Astrocyte of the cerebellum (primary cell): Measurements from ENCODE around the gene PANX3.
"Not testable (repeated sequence)": the region's sequence is repeated elsewhere in the genome, so short reads cannot be mapped to it uniquely, and the experiment has no call there.

Experiments
- DNase-seq: peaks from one replicate; pipeline ENCODE4 v3.0.0-alpha.2; 2011; ENCODE audit warnings: low read depth
- H3K4me3 ChIP-seq: 2 replicates; pipeline ENCODE4 v1.5.1; 2011; ENCODE audit warnings: mild to moderate bottlenecking, low read depth, low read length, moderate library complexity
- in situ Hi-C: cut with HindIII; loops from 2 replicates; pipeline ENCODE4 v1.10.0; 2017; ENCODE audit warnings: low sequenced_read_pairs
- TF ChIP-seq, protein P1 (sequence below): IDR thresholded peaks from 2 replicates; pipeline ENCODE4 v1.5.1; 2012; ENCODE audit warnings: low read length, low read depth, moderate library complexity, mild to moderate bottlenecking; ENCODE audit errors: missing control alignments

The PANX3 gene

DNA sequence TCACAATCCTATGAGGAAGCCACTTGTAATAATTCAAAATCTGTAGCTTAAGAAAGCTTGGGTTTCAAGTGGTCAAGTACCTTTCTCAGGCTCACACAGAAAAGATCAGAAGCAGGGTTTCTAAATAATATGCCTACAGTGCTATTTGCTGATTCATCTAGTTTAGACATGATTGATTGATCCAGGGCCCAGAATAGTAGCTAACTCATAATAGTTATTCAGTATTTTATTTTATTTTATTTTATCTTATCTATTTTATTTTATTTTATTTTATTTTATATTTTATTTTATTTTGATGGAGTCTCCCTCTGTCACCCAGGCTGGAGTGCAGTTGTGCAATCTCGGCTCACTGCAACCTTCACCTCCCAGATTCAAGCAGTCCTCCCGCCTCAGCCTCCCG, 15.9 kb upstream of the PANX3 start:
- TF ChIP-seq, protein P1, sequence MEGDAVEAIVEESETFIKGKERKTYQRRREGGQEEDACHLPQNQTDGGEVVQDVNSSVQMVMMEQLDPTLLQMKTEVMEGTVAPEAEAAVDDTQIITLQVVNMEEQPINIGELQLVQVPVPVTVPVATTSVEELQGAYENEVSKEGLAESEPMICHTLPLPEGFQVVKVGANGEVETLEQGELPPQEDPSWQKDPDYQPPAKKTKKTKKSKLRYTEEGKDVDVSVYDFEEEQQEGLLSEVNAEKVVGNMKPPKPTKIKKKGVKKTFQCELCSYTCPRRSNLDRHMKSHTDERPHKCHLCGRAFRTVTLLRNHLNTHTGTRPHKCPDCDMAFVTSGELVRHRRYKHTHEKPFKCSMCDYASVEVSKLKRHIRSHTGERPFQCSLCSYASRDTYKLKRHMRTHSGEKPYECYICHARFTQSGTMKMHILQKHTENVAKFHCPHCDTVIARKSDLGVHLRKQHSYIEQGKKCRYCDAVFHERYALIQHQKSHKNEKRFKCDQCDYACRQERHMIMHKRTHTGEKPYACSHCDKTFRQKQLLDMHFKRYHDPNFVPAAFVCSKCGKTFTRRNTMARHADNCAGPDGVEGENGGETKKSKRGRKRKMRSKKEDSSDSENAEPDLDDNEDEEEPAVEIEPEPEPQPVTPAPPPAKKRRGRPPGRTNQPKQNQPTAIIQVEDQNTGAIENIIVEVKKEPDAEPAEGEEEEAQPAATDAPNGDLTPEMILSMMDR, result no peak
- DNase-seq, result no peak
- in situ Hi-C loops, result no loop called here

DNA sequence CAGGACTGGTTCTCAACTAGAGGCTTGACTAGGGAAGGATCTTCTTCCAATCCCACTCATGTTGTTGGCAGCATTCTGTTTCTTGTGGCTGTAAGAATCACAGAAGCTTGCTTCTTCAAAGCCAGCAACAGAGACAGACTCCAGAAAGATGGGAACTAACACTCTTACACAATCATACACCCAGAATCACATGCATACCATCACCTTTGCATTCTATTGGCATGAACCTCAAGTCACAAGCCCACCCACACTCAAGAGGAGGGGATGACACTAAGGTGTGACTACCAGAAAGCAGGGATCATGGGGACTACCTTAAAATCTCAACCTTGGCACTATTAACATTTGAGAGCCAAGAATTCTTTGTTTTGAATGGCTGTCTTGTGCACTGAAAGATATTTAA, 13.6 kb upstream of the PANX3 start:
- in situ Hi-C loops, result no loop called here
- TF ChIP-seq, protein P1, result no peak
- no peak for DNase-seq
- H3K4me3 ChIP-seq, result no peak overlapping the region

More for the DNA sequence above, 15.9 kb upstream of the PANX3 start:
- H3K4me3 ChIP-seq, result no peak overlapping the region

DNA sequence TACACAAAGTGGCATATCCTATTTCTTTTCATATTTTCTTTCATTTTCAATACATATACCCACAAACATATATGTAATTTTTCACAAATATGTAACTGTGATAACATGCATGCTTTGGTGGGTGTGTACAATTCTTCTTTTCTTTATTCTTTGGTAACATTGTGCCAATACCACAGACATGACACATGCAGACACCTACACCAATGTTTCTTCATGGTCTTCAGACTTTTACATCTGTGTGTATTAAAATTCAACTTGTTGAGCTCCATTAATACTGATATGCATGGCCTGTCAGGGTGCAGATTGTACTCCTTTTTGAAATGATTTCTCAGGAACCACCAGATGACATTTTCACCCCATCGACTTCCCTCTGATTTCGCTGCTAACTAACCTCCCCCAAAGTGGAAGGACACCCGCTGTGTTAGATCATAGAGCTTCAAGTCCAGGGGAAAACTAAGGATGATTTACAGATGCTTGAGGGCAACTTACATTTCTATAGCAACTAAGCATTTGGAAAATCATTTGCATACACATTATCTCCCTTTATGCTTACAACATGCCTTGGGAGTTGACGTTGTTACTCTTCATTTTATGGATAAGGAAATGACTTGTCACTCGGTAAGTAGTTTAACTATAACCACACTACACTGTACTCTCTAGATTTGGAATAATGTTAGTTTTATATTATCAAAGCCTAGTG, 10.5 kb upstream of the PANX3 start:
- no peak for DNase-seq
- TF ChIP-seq, protein P1, result no peak
- no peak overlapping the region for H3K4me3 ChIP-seq
- in situ Hi-C loops, result no loop called here

DNA sequence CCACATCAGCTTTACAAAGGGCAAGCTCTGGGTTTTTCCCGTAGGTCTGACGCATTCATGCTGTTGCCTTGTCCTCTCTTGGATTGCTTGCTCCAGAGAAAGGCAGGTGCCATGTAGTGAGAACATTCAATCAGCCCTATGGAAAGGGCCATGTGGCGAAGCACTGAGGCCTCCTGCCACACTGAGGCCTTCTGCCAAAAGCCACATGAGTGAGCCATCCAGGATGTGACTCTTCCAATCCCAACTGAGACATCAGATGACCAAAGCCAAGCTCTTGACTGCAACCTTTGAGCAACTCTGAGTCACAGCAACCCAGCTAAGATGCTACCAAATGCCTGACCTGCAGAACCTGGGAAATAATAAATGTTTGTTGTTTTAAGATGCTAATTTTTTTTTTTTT, 9.0 kb upstream of the PANX3 start:
- TF ChIP-seq, protein P1, result no peak
- no peak for DNase-seq
- no peak overlapping the region for H3K4me3 ChIP-seq
- in situ Hi-C loops, result no loop called here

DNA sequence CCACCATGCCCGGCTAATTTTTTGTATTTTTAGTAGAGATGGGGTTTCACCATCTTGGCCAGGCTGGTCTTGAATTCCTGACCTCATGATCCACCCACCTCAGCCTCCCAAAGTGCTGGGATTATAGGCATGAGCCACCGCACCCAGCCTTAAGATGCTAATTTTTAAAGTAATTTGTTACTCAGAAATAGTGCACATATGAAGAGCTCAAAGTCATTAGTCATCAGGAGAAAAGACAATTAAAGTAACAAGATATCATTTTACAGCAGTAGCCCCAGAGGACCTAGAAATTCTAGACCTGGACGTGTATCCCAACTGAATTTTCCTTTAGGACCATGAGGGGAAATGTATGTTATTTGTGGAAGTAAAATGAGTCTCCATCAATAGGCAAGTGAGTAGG, 8.5 kb upstream of the PANX3 start:
- H3K4me3 ChIP-seq, DNase-seq, in situ Hi-C loops: not testable (repeated sequence)

DNA sequence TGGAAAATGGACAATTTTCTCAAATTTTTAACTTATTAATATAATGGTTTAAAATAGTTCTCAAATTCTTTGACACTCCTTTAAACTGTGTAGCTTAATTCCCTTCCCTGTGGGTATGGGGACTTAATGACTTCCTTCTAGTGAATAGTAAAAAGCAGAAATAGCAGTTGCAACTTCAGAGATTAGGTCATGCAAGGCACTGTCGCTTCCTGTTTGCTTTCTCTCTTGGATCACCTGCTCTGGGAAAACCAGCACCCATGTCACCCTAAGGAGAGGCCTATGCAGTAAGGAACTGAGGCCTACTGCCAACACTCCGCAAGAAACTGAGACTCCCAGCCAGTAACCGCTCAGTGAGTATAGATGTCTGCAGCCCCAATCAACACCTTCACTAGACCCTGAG, 5.5 kb upstream of the PANX3 start:
- DNase-seq, result no peak
- TF ChIP-seq, protein P1, result no peak
- H3K4me3 ChIP-seq, result no peak overlapping the region
- in situ Hi-C loops, result no loop called here

DNA sequence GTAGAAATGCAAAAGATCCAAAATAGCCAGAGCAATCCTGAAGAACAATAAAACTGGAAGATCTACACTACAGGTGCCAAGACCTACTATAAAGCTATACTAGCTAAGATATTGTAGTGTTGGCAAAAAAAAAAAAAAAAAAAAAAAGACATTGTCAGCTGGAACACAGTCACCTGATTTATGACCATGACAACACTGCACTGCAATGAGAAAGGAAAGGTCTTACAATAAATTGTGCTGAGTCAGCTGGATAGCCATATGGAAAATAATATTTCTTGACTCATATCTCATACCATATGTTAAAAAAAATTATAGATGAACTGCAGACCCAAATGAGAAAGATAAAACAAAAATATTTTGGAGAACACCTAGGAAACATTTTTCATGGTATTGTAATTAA, 3.1 kb upstream of the PANX3 start:
- in situ Hi-C loops, result no loop called here
- H3K4me3 ChIP-seq, result no peak overlapping the region
- TF ChIP-seq, protein P1, result no peak
- no peak for DNase-seq
